Panc1 (cell line): ENCODE measurements around the gene ZNF785. TPM values are rescaled to one million over a fixed set of nuclear protein-coding genes. Genes with fewer than 3 reads are reported as not detected.

ENCODE experiments used
- ATAC-seq: fragments of 200-7000 bp; cut with Tn5 transposase; 2 replicates; pipeline ENCODE4 v1.9.1; 2020; ENCODE audit warnings: mild to moderate bottlenecking, moderate library complexity
- BruUV-seq: library from RNA; stranded (reverse); fragments of 400-500 nt; replicated peaks from 2 replicates; lab custom pipeline; 2021; lab: Mats Ljungman, UMichigan
- CTCF ChIA-PET: fragments of 300-600 bp; sonication (Branson Sonifier 250); formaldehyde crosslinking; loops from one replicate; lab custom pipeline; 2022; ENCODE audit warnings: antibody characterized with exemption; lab: Charles Lee
- POLR2A ChIA-PET: fragments of 300-600 bp; sonication (Branson Sonifier 250); formaldehyde crosslinking; loops from one replicate; lab custom pipeline; 2022; ENCODE audit warnings: antibody characterized with exemption; lab: Charles Lee
- DNase-seq: peaks from one replicate; pipeline ENCODE4 v3.0.0-alpha.2; 2010; ENCODE audit warnings: low read depth, low spot score
- H3K27ac ChIP-seq: 2 replicates; pipeline ENCODE4 v1.5.1; 2011; ENCODE audit warnings: mild to moderate bottlenecking, low read length, inconsistent platforms
- H3K27me3 ChIP-seq: fragments of 200-500 bp; sonication (Bioruptor generic); 2 replicates; pipeline ENCODE4 v1.6.0; 2014; ENCODE audit warnings: low read length, inconsistent platforms; ENCODE audit not compliant: control insufficient read depth, insufficient read depth
- H3K36me3 ChIP-seq: fragments of 200-500 bp; sonication (Bioruptor generic); 2 replicates; pipeline ENCODE4 v1.5.1; 2014; ENCODE audit warnings: inconsistent platforms, mild to moderate bottlenecking, low read length, moderate library complexity; ENCODE audit not compliant: control insufficient read depth, insufficient read depth
- H3K4me1 ChIP-seq: 2 replicates; pipeline ENCODE4 v1.5.1; 2011; ENCODE audit warnings: inconsistent platforms, mild to moderate bottlenecking, low read length, moderate library complexity; ENCODE audit not compliant: control insufficient read depth, insufficient read depth
- H3K4me3 ChIP-seq, 2 experiments: 2 replicates each; pipeline ENCODE4 v1.5.1; 2011 to 2012; ENCODE audit warnings: low read depth in 2 of 2, low read length in 2 of 2, mild to moderate bottlenecking in 2 of 2, inconsistent platforms in 1 of 2, moderate library complexity in 1 of 2
- H3K9me3 ChIP-seq: fragments of 200-500 bp; sonication (Bioruptor generic); 2 replicates; pipeline ENCODE4 v1.5.1; 2014; ENCODE audit warnings: low read depth, mild to moderate bottlenecking, inconsistent platforms, low read length, moderate library complexity; ENCODE audit not compliant: control insufficient read depth, insufficient read depth
- CTCF ChIP-seq: fragments of 450-650 bp; IDR thresholded peaks from 2 replicates; pipeline ENCODE4 v1.5.1; 2017; ENCODE audit warnings: mild to moderate bottlenecking
- POLR2AphosphoS5 ChIP-seq: IDR thresholded peaks from 2 replicates; pipeline ENCODE4 v1.6.1; 2012; ENCODE audit warnings: mild to moderate bottlenecking, low read depth, low read length, moderate library complexity
- REST ChIP-seq, 2 experiments: IDR thresholded peaks; 2 replicates each; pipeline ENCODE4 v1.6.1; 2011 to 2012; ENCODE audit warnings: low read depth in 2 of 2, control low read depth in 1 of 2, low read length in 1 of 2, mild to moderate bottlenecking in 1 of 2, moderate library complexity in 1 of 2; ENCODE audit not compliant: insufficient read depth in 1 of 2
- SIN3A ChIP-seq: IDR thresholded peaks from 2 replicates; pipeline ENCODE4 v1.6.1; 2012; ENCODE audit warnings: low read depth, mild to moderate bottlenecking, low read length, moderate library complexity, borderline replicate concordance; ENCODE audit not compliant: insufficient read depth
- TCF7L2 ChIP-seq: IDR thresholded peaks from 2 replicates; pipeline ENCODE4 v1.6.1; 2011; ENCODE audit warnings: mild to moderate bottlenecking, low read depth, low read length, inconsistent platforms
- in situ Hi-C: cut with HindIII; loops from 2 replicates; pipeline ENCODE4 v1.10.0; 2016; ENCODE audit warnings: low sequenced_read_pairs, low pct_unique_long_range_greater_than_20kb
- intact Hi-C: fragments of 100-400 bp; cut with micrococcal nuclease; formaldehyde crosslinking; loops from one replicate; pipeline ENCODE4 v1.10.0; 2022; ENCODE audit not compliant: unreplicated experiment
- total RNA-seq: library from RNA; stranded (reverse); gene quantifications from one replicate; pipeline ENCODE4 v1.2.1, GENCODE V29; 2021; ENCODE audit not compliant: unreplicated experiment

Gene ZNF785
- total RNA-seq, 1 experiment from 2014 or later: 6.2 TPM

- Histone ChIP-seq H3K27me3 (no peaks in the 10 kb centered on the region), H3K36me3 (no peaks in the 10 kb centered on the region), H3K9me3 (no peaks in the 10 kb centered on the region), H3K4me1 (peaks cover 9% of the 10 kb centered on the region), H3K4me3 (no peak overlapping the region), H3K27ac (no peak overlapping the region)
- BruUV-seq: no TSS peak
- ChIA-PET POLR2A (no interaction called here), CTCF (no interaction called here)
- intact Hi-C loops (no loop called here), in situ Hi-C loops (no loop called here)
- TF ChIP-seq CTCF (no peak), SIN3A (no peak), REST (IDR thresholded peaks at IDR 0.05; ENCODE audit: insufficient read depth in 1 of 2, low read depth in 2 of 2, low read length in 1 of 2) (no peak), POLR2AphosphoS5 (no peak), TCF7L2 (no peak)
- ATAC-seq: no peak
- no peak for DNase-seq
These were observed 19.0 kb downstream of the ZNF785 start for GRCh38 chr16:30566531-30566930.

- POLR2A ChIA-PET: interaction anchor here (0.5 kb wide), 1 partner anchor 14 kb away, joined by 3 read pairs; no protein-coding TSS in a partner anchor
- H3K4me1 ChIP-seq: peaks cover 7% of the 10 kb centered on the region
These were observed 19.5 kb downstream of the ZNF785 start for GRCh38 chr16:30565984-30566383.

More at GRCh38 chr16:30565984-30566383, 19.5 kb downstream of the ZNF785 start:
- Histone ChIP-seq H3K9me3 (no peaks in the 10 kb centered on the region), H3K27ac (no peak overlapping the region), H3K36me3 (no peaks in the 10 kb centered on the region), H3K27me3 (no peaks in the 10 kb centered on the region), H3K4me3 (no peak overlapping the region)
- ATAC-seq: no peak
- BruUV-seq: no TSS peak
- in situ Hi-C loops (no loop called here), intact Hi-C loops (no loop called here)
- CTCF ChIA-PET: no interaction called here
- no peak for TF ChIP-seq TCF7L2
- no peak for TF ChIP-seq POLR2AphosphoS5
- no peak for TF ChIP-seq SIN3A
- TF ChIP-seq CTCF: no peak
- no peak for DNase-seq
